HG03571 (cell line): Measurements from ENCODE around the gene ZFC3H1.
A peak's percentile ranks its signal among the peaks of the same experiment; 100 is the strongest.

ENCODE experiments used
- ATAC-seq: cut with Tn5 transposase; IDR thresholded peaks from one replicate; pipeline ENCODE4 v1.9.1; 2021; ENCODE audit not compliant: unreplicated experiment

The ZFC3H1 gene

DNA sequence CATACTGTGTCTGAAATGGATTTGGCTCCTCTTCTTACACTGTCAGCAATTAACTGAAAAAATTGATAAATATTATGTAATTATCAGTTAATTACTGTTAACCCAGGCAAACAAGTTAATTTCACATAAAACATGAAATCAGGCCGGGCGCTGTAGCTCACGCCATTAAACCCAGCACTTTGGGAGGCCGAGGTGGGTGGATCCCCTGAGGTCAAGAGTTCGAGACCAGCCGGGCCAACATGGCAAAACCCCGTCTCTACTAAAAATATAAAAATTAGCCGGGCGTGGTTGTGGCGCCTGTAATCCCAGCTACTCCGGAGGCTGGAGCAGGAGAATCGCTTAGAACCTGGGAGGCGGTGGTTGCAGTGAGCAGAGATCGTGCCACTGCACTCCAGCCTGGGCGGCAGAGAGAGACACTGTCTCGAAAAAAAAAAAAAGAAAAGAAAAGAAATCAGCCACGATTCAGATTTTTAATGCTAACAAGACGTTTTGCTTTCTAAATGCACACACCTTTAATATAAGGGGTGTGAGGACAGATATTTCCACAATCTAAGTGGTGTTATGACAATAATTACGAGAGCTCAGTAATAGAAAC, 21.8 kb upstream of the ZFC3H1 start:
- ATAC-seq: no peak

DNA sequence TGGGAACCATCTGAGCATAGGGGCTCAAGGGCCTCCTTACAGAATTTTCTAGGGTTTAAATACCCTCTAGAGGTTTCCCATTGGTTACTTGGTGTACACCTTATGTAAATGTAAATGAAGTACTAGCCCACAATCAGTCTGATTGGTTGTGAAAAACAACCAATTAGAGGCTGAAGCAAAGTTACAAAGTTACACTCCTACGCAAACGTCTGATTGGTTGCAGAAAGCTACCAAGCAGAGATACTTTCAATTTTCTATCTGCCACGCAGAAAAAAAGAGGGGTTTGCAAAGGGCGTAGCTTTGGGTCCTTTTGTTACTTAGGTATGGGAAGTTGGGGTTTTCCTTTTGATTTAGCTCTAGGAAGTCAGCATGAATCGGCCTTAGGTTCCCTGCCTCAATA, 20.4 kb upstream of the ZFC3H1 start:
- ATAC-seq: no peak

DNA sequence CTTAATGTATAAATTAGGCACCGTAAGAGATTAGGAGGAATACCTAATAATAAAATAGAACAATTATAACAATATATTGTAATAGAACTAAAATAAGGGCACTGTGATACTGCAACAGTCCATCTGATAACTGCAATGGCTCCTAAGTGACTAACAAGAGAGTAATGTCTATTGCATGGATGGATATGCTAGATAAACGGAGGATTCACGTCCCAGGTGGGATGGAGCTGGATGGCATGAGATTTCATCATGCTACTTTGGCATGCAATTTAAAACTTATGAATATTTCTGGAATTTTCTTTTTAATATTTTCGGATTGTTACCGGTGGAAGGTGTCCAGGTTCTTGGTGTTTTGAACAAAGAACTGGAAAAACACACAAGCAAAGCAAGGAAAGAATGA, 20.0 kb upstream of the ZFC3H1 start:
- ATAC-seq: no peak

DNA sequence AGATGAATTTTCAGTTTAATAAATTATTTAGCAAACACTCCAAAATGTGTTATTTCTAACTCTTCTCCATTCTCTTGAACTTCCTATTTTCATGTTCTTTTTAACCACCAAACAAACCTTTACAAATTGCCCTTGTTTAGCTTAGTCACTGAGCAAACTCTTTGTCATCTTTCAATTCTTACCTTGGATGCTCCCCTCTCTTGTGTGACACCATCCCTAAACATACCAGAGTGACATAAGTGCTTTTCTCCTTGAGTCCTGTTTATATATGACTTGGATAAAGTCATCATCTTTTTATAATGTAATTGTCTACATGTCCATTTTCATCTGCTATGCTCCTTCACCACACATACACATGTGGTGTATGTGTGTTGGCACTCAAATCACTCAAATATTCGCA, 18.8 kb upstream of the ZFC3H1 start:
- no peak for ATAC-seq

DNA sequence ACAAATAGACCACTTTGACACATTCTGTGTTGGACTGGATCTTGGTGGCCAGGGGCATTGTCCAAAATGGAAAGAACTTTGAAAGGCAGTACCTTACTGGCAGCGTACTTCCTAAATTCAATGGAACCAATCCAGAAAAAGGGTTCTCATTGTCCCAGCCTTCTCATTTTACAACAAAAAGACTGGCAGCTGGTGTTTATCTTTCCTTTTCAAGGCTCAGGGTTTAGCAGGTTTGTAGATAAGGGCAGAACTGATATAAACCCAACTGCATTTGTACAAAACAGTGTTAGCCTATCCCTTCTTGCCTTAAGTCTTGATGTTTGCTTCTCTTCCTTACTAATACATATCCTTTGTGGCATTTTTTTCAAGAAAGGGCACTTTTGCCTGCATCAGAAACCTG, 8.2 kb upstream of the ZFC3H1 start:
- no peak for ATAC-seq

DNA sequence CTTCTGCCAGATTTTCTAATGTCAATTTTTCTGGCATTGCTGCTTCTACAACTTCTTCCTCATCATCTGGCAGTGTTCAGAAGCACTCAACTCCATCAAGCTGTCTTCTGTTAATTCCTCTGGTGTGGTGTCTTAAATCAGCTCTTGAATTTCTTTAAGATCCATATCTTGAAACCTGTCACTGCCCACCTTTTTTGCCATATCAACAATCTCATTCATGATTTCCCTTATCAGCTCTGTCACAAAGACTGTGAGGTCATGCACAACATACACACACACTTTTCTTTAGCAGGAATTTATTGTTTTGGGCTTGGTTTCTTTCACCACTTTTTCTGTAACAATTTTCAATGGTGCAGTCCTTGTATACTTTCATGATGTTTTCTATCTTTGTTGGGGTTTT, 7.7 kb upstream of the ZFC3H1 start:
- no peak for ATAC-seq

DNA sequence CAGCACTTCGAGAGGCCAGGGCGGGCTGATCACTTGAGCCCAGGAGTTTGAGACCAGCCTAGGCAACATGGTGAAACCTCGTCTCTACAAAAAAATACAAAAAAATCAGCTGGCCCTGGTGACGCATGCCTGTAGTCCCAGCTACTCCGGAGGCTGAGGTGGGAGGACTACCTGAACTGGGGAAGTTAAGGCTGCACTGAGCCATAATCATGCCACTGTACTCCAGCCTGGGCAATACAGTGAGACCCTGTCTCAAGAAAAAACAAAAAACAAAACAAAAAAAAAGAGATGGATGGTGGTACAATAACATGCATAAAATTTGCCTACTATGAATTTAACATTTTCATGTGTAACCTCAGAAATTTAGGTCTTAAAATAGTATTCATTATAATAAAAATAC, 2.6 kb upstream of the ZFC3H1 start:
- ATAC-seq: no peak

DNA sequence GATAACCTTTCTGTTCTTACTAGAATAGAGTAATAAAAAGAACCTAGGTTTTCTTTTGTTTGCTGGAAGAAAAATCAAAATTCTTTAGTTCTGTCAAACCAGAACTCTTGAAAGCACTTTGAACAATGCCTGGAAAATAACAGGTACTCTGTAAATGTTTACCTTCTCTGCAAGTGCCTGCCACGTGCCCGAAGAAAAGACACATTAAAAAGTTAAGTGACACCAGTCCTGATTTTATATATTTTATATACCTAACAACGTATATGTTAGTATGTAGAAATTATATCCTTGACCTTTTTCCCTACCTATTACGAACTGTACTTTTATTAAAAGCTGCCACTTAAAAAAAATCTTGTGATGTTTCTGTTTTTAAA, 1.4 kb upstream of the ZFC3H1 start:
- ATAC-seq: no peak

DNA sequence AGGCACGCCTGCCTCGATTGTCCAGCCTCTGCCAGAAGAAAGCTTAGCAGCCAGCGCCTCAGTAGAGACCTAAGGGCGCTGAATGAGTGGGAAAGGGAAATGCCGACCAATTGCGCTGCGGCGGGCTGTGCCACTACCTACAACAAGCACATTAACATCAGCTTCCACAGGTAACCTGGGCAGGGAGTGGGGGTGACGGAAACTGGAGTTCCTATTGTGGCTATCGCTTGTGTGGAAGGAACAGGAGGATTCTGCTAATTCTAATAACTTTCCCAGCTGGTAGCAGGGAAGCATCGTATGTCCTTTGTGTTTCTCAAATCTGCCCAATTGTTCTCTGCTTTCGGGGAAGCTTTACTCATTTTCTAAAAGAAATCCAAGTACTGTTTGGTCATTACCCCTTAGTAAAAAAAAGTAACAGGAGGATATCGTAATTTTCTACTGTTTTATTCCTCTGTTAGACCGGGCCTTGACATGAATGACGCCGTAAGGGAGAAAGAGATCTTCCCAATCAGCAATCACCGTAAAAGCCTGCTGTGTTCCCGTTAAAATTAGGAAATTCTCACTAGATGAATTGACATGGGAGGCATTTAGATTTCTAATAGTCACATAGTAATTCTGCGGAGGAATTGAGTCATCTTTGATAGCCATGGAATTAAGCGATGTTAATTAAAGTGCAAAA, 902 bp upstream of the ZFC3H1 start:
- ATAC-seq: peak; percentile 11

DNA sequence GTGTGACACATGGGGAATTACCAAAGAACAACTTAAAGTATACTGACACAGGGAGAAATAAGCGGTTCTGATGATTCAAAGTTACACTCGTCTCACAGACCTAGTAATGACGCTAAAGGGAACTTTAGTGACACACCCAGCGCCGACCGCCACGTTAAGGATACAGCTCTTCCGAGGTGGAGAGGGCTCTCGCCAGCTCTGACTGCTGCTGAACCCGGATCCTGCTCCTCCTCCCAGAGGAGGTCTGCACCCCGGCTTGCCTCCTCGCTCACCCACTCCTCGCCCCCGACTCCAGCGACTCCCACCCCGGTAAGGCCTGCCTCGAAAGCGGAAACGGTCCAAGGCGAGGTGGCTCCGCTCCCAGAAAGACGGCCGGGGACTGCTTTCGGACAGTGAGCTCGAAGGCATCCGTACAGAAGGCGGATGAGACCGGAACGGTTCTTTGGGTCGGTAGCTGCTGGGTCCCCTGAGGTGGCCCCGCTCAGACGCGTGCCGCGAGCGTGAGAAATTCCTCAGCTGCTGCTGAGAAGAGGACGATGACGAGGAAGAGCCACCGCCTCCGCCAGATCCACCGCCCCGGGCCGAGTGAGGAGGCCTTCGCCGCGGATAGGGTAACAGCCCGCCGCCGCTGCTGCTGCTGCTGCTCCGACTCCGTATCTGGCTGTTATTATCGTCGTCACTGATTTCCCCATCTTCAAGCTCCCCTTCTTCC, 643 bp downstream of the ZFC3H1 start:
- peak; percentile 16 for ATAC-seq

DNA sequence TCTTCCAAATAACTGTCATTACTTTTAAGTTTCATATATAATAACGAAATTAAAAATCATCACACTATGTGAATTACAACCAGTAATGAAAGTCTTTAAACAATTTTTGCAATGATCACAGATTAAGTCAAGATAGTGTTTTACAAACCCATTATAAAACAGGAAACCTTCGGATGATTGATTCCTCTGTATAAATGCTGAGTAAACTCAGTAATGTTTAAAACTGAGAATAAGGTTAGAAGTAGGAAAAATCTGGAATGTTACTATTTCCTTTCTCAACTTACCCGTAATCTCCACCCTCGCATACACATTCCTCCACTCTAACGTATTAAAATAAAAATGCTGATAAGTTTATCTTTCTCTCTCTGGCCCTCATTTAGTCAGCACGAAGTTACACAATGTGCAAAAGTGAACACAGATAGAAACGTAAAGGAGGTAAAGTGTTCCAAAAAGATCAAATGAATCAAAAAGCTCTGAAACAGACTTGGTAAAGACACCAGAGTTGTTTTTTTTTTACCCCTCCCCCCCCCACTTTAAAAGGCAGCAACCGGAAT, 1.6 kb downstream of the ZFC3H1 start:
- no peak for ATAC-seq

DNA sequence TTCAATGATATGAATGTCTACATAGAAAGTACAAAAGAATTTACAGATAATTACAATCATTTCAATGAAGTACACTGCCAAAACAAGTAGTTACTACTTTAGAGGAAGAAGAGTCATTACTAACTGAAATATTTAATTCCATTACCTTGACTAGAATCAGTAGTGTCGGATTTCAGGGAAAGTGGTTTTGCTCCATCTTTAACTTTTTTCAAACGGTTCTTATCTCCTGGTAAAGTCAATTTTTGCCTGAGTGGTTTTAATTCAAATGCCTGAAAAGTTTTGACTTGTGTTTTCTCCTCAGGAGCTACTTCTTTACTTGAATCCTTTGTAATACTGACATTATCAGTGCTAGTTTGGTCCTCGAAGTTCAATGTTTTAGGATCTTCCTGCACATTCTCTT, 6.9 kb downstream of the ZFC3H1 start:
- ATAC-seq: no peak

DNA sequence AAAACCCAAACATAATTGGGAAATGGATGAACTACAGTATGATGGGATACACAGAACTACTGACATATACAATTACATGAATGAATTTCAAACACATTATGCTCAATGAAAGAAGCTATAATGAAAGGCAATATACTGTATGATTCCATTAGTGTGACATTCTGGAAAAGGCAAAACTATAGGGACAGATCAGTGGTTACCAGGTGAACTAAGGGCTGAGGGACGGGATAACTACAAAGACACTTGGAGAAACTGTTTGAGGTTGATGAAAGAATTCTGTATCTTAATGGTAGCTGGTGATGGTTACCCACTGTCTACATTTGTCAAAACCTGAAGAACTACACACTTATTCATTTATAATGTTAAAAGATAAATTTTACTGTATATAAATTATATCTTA, 7.7 kb downstream of the ZFC3H1 start:
- no peak for ATAC-seq

DNA sequence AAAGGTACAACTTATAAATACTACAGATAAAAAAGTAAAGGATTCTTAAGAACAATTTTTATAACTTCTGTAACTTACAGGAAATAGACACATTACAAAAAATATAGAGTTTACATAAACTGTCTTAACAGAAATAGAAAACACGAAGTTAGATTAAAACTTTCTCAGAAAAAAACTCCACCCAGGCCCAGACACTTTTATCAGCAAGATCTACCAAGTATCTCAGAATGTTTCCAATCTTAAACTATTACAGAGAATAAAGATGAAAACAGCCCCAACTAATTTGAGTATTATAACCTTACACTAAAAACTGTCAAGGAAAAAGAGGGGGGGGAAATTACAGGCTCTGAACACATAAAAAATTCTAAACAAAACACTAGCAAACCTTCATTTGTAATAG, 8.2 kb downstream of the ZFC3H1 start:
- no peak for ATAC-seq

DNA sequence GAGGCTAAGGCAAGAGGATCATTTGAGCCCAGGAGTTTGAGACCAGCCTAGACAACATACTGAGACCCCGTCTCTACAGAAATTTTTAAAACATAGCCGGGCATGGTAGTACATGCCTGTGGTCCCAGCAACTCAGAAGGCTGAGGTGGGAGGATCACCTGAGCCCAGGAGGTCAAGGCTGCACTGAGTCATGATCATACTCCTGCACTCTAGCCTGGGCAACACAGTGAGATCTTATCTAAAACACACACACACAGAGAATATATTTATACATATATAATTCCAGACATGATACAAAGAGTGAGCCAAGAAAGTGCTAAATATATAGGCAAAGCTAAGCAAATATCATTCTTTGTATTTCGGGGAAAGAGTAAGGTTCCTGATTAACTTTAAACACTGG, 9.4 kb downstream of the ZFC3H1 start:
- ATAC-seq: no peak

DNA sequence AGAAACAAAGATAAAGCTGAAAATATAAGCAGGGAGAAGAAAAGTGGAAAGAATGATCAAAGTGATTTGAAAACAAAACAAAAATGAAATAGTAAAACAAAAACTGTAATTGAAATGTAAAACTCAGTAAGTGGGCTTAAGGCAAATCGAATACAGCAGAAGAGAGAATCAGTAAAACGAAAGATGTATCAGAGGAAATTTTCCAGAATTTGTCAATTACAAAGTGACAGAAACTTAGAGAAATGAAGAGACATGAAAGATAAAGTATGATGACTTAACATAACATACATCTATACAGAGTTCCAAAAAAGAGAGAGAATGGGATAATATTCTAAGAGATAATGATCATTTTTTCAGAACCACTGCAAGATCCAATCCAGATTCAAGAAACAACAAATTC, 10.5 kb downstream of the ZFC3H1 start:
- no peak for ATAC-seq

DNA sequence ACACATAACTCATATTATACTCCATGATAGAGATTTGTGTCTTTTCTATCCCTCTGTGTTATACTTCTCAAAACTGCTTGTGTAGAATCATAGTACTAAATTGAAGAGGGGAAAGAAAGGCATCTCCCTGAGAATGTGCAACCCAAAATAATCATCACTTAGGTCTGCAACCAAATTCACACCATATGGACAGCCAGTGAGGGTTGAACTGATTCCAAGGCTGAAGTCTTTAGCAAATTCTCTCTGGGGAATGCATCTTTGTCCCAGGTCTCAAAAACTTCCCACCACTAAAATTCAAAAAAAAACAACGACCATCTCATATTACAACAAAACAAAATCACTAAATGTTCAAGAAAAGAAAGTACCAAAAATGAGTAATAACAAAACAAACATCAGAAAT, 11.0 kb downstream of the ZFC3H1 start:
- ATAC-seq: no peak

DNA sequence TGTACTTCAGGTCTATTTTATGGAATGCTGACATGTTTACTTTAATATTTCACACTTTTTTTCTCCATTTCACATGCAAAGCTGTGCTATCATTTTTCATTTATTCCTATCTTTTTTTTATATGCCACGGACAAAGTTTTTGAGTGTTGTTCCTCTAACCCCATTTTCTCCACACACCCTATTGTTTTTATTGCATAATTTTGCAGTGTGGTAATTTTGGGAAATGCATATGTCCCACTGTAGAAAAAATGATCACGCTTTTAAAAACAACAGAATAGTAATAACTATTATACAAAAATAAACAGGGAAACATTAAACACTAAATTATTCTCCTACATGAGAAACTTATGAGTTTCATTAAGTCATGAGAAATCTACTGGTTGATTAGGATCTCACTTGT, 14.2 kb downstream of the ZFC3H1 start:
- ATAC-seq: no peak

DNA sequence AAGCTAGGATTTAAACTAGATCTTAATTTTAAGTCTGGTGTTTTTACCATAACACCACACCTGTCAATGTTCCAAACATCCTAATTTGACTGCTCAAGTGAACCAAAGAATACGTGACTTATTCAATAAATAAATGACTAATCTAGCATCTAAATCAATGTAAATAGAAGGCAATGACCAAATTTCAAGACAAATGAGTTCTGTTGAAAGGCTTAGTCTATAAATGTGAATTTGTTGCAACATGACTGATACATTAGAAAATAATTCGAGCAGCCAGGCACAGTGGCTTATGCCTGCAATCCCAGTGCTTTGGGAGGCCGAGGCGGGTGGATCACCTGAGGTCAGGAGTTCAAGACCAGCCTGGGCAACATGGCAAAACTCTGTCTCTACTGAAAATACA, 15.1 kb downstream of the ZFC3H1 start:
- no peak for ATAC-seq

DNA sequence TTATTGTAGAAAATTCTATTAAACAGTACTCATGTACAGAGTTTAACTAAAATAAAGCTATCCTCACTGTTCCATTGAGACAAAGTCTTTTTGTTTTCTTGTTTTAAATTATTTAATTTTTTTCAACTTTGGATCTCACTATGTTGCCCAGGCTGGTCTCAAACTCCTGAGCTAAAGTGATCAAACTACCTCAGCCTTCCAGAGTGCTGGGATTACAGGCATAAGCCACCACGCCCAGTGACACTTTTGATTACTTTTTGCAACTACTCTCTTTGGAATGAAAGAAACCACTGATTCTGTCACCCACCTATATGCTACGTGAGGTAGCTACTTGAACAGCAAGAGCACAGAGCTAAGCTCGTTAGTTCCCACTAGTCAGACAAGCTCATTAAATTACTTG, 17.1 kb downstream of the ZFC3H1 start:
- no peak for ATAC-seq

DNA sequence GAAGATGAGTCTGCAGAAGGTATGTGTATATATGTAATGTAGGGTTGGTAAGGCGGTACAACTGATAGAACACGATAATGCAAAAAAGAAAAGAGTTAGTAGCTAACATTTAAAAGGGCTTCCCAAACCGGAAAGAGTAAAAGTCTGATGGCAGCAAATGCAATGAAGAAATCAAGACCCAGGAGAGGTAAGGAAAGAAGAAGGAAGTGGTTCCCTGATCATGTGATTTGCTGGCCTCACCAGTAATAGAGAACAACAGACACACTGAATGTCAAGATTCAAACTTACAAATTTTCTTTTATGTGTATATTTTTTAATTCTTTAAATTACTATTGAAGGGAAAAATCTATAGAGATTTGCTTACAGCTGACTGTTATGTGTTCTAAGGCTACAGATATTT, 18.4 kb downstream of the ZFC3H1 start:
- no peak for ATAC-seq

DNA sequence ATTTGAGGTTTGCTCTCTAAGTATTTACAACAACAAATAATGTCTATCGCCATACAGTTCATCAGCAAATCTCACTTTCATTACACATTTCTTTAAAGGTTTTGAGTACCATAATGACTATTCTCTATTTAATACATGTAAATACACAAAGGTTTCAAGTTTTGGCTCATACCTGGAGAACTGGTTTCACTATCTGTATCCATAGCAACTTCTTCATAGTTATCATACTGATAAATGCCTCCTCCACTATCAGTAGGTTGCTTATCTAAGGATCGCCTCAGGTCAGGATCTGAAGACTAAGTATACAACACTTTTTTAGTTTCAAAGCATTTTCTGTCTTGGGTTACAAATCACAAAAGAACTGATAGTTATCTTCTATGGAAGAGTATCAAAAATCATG, 21.4 kb downstream of the ZFC3H1 start:
- no peak for ATAC-seq
